ENCODE results near the gene XXYLT1. TPM values are rescaled to one million over a fixed set of nuclear protein-coding genes. Genes with fewer than 3 reads are reported as not detected.
A peak's percentile ranks its signal among the peaks of the same experiment; 100 is the strongest.

Gene XXYLT1
- total and polyA plus RNA-seq, 2 donors from 2014 or later = 5.7 to 10.7 TPM

DNA sequence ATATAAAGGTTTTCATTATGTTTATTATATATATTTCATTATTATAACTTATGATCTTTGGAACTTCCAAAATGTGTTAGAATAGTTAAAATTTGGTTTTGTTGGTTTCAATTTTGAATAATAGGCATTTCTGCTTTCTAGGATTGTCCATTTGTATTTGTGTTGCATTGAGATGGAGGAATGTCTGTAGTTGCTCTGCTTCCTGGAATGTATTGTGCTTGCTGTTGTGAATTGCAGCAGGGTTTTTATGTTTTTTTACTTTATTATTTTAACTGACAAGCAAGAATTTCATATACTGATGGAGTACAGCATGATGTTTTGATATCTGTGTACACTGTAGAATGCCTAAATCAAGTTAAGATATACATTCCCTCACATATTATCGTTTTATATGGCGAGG, 247.4 kb downstream of the XXYLT1 start:
- no peak for FAIRE-seq
- no peak for DNase-seq
- Histone ChIP-seq H3K9ac (ENCODE audit: low read length in 3 of 3) (no peak overlapping the region), H3K4me1 (ENCODE audit: control insufficient read depth in 2 of 3, insufficient read depth in 2 of 3, low read depth in 1 of 3, low read length in 3 of 3) (no peaks in the 10 kb centered on the region), H3K27ac (ENCODE audit: low read depth in 2 of 2, low read length in 2 of 2) (no peak overlapping the region), H3K9me3 (ENCODE audit: control insufficient read depth in 2 of 3, insufficient read depth in 1 of 3, low read length in 3 of 3) (peaks cover 0 to 3% (median 0%) of the 10 kb centered on the region in 3 donors), H3K4me3 (ENCODE audit: low read length in 3 of 3) (no peak overlapping the region), H3K27me3 (ENCODE audit: control insufficient read depth, insufficient read depth, low read length) (no peaks in the 10 kb centered on the region), H3K36me3 (ENCODE audit: control insufficient read depth in 2 of 3, insufficient read depth in 3 of 3, low read length in 3 of 3) (no peaks in the 10 kb centered on the region)
- intact Hi-C loops (cut with DNase I) = no loop called here
- TF ChIP-seq, protein P1, sequence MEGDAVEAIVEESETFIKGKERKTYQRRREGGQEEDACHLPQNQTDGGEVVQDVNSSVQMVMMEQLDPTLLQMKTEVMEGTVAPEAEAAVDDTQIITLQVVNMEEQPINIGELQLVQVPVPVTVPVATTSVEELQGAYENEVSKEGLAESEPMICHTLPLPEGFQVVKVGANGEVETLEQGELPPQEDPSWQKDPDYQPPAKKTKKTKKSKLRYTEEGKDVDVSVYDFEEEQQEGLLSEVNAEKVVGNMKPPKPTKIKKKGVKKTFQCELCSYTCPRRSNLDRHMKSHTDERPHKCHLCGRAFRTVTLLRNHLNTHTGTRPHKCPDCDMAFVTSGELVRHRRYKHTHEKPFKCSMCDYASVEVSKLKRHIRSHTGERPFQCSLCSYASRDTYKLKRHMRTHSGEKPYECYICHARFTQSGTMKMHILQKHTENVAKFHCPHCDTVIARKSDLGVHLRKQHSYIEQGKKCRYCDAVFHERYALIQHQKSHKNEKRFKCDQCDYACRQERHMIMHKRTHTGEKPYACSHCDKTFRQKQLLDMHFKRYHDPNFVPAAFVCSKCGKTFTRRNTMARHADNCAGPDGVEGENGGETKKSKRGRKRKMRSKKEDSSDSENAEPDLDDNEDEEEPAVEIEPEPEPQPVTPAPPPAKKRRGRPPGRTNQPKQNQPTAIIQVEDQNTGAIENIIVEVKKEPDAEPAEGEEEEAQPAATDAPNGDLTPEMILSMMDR (IDR thresholded peaks at IDR 0.05; ENCODE audit: borderline replicate concordance, extremely low read depth, insufficient read depth) = no peak

DNA sequence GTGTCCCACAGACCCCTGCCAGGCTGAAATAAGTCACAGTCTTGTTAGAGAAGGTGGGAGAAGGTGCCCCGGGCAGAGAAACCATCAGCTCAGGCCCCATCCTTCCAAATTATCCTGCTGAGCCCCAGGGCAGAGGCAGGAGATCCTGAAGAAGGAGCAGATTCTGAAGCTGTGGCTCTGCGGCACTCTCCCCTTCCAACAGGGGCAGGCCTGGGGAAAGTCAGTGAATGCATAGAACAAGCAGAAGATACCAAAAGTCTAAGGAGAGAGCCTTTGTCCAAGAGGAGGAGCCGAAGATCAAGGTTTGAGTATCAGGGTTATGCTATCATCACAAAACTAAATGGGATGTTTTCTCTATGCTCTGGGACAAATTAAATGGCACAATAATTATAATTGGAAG, 249.3 kb downstream of the XXYLT1 start:
- TF ChIP-seq, protein P1 (IDR thresholded peaks at IDR 0.05; ENCODE audit: borderline replicate concordance, extremely low read depth, insufficient read depth) = no peak
- peaks cover 0 to 3% (median 0%) of the 10 kb centered on the region in 3 donors for H3K9me3 ChIP-seq (ENCODE audit: control insufficient read depth in 2 of 3, insufficient read depth in 1 of 3, low read length in 3 of 3)
- H3K36me3 ChIP-seq (ENCODE audit: control insufficient read depth in 2 of 3, insufficient read depth in 3 of 3, low read length in 3 of 3) = no peaks in the 10 kb centered on the region
- FAIRE-seq (no peak), DNase-seq (peak in 1 of 5 donors; percentile 1)
- H3K27me3 ChIP-seq (ENCODE audit: control insufficient read depth, insufficient read depth, low read length) = no peaks in the 10 kb centered on the region
- H3K27ac ChIP-seq (ENCODE audit: low read depth in 2 of 2, low read length in 2 of 2) = no peak overlapping the region
- intact Hi-C loops (cut with DNase I) = no loop called here
- no peak overlapping the region for H3K9ac ChIP-seq (ENCODE audit: low read length in 3 of 3)
- H3K4me1 ChIP-seq (ENCODE audit: control insufficient read depth in 2 of 3, insufficient read depth in 2 of 3, low read depth in 1 of 3, low read length in 3 of 3) = no peaks in the 10 kb centered on the region
- H3K4me3 ChIP-seq (ENCODE audit: low read length in 3 of 3) = no peak overlapping the region

DNA sequence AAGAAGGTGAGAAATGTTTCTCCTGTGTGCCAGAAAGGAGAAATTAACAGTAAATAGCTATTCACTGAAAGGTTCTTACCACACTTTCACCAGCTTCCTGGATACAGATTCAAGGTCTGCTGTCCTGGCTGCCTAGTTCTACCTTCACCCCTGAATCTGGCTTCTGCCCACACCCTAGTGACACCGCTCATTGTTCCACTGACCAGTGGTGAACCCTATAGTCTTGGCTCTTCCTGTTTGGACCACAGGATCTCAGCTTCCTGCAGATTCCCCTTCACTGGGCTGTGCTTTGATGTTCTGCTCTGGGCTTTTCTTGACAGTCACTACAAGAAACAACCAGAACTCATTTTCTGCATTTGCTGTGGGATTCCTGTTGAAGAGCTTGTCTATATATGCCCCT, 250.0 kb downstream of the XXYLT1 start:
- Histone ChIP-seq H3K4me1 (ENCODE audit: control insufficient read depth in 2 of 3, insufficient read depth in 2 of 3, low read depth in 1 of 3, low read length in 3 of 3) (no peaks in the 10 kb centered on the region), H3K36me3 (ENCODE audit: control insufficient read depth in 2 of 3, insufficient read depth in 3 of 3, low read length in 3 of 3) (no peaks in the 10 kb centered on the region), H3K9ac (ENCODE audit: low read length in 3 of 3) (no peak overlapping the region), H3K27ac (ENCODE audit: low read depth in 2 of 2, low read length in 2 of 2) (no peak overlapping the region), H3K4me3 (ENCODE audit: low read length in 3 of 3) (no peak overlapping the region), H3K27me3 (ENCODE audit: control insufficient read depth, insufficient read depth, low read length) (no peaks in the 10 kb centered on the region), H3K9me3 (ENCODE audit: control insufficient read depth in 2 of 3, insufficient read depth in 1 of 3, low read length in 3 of 3) (peaks cover 0 to 3% (median 0%) of the 10 kb centered on the region in 3 donors)
- intact Hi-C loops (cut with DNase I) = no loop called here
- FAIRE-seq (no peak), DNase-seq (no peak)
- TF ChIP-seq, protein P1 (IDR thresholded peaks at IDR 0.05; ENCODE audit: borderline replicate concordance, extremely low read depth, insufficient read depth) = no peak

DNA sequence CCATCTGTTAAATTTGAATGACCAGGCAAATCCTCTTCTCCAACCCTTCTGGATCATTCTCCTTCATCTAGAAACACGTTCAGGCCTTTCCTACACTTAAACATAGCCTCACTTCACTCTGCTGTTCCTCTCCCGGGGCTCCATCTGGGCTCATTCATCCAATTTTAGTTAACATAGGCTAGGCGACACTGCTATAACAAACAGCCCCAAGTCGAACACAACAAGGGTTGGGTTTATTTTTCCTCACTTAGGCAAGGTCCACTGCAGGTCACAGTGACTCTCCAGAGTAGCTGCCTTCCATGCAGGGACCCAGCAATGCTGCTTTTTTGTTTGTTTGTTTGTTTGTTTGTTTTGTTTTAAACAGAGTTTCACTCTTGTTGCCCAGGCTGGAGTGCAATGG, 250.8 kb downstream of the XXYLT1 start:
- Histone ChIP-seq H3K4me1 (ENCODE audit: control insufficient read depth in 2 of 3, insufficient read depth in 2 of 3, low read depth in 1 of 3, low read length in 3 of 3) (no peaks in the 10 kb centered on the region), H3K27ac (ENCODE audit: low read depth in 2 of 2, low read length in 2 of 2) (no peak overlapping the region), H3K27me3 (ENCODE audit: control insufficient read depth, insufficient read depth, low read length) (no peaks in the 10 kb centered on the region), H3K9me3 (ENCODE audit: control insufficient read depth in 2 of 3, insufficient read depth in 1 of 3, low read length in 3 of 3) (peaks cover 0 to 3% (median 0%) of the 10 kb centered on the region in 3 donors), H3K36me3 (ENCODE audit: control insufficient read depth in 2 of 3, insufficient read depth in 3 of 3, low read length in 3 of 3) (no peaks in the 10 kb centered on the region), H3K4me3 (ENCODE audit: low read length in 3 of 3) (no peak overlapping the region), H3K9ac (ENCODE audit: low read length in 3 of 3) (no peak overlapping the region)
- FAIRE-seq (no peak), DNase-seq (no peak)
- TF ChIP-seq, protein P1 (IDR thresholded peaks at IDR 0.05; ENCODE audit: borderline replicate concordance, extremely low read depth, insufficient read depth) = no peak
- intact Hi-C loops (cut with DNase I) = no loop called here
